Measurements from ENCODE around the gene ZDHHC8. TPM values are rescaled to one million over a fixed set of nuclear protein-coding genes. Genes with fewer than 3 reads are reported as not detected.

ZDHHC8 gene
- total RNA-seq, 1 experiment from 2014 or later, result 51.7 TPM

- Histone ChIP-seq H2BK120ac (ENCODE audit: low read depth, low read length, poor library complexity, severe bottlenecking) (no peak overlapping the region), H3K56ac (ENCODE audit: insufficient read length, low read depth, low read length) (no peak overlapping the region), H2BK5ac (ENCODE audit: insufficient read length, low read length) (no peak overlapping the region), H3K27me3 (ENCODE audit: insufficient read depth, low read length) (no peaks in the 10 kb centered on the region), H2BK15ac (ENCODE audit: low read depth, low read length) (no peak overlapping the region), H3K4ac (ENCODE audit: low read depth, low read length) (no peak overlapping the region), H3K18ac (ENCODE audit: insufficient read length, low read depth, low read length) (no peak overlapping the region), H3K79me2 (ENCODE audit: insufficient read depth, low read length) (no peaks in the 10 kb centered on the region; the same call in 1 of the 2 replicates), H3K27ac (ENCODE audit: insufficient read length, low read depth, low read length) (no peak overlapping the region), H3K4me1 (ENCODE audit: insufficient read depth, low read length) (no peaks in the 10 kb centered on the region), H3K9ac (ENCODE audit: extremely low read depth, insufficient read length, low read length) (no peak overlapping the region), H4K8ac (replicated peaks; ENCODE audit: insufficient read length, low read depth, low read length) (no peak overlapping the region), H3K14ac (ENCODE audit: insufficient read depth, low read length) (no peak overlapping the region), H2AFZ (ENCODE audit: low read length) (no peak overlapping the region), H3K23ac (ENCODE audit: insufficient read length, low read depth, low read length) (no peak overlapping the region), H2AK5ac (ENCODE audit: insufficient read length, low read length) (no peak overlapping the region), H3K4me2 (ENCODE audit: insufficient read depth, insufficient read length, low read length) (no peak overlapping the region), H3K23me2 (ENCODE audit: insufficient read length, low read depth, low read length, poor library complexity, severe bottlenecking) (no peaks in the 10 kb centered on the region), H2BK12ac (ENCODE audit: insufficient read length, low read depth, low read length) (no peak overlapping the region), H3K9me3 (ENCODE audit: control insufficient read depth, low read depth, low read length) (no peaks in the 10 kb centered on the region), H2BK20ac (ENCODE audit: low read depth, low read length, poor library complexity, severe bottlenecking) (no peak overlapping the region), H4K5ac (ENCODE audit: insufficient read length, low read depth, low read length) (no peak overlapping the region), H4K91ac (ENCODE audit: insufficient read length, low read depth, low read length) (no peak overlapping the region), H4K20me1 (ENCODE audit: control insufficient read depth, insufficient read depth, insufficient read length) (peaks cover 3% of the 10 kb centered on the region), H3K79me1 (ENCODE audit: insufficient read depth, low read depth, low read length, poor library complexity, severe bottlenecking) (no peaks in the 10 kb centered on the region), H3T11ph (ENCODE audit: low read length) (no peak overlapping the region)
- Mint-ChIP-seq H3K9me3 (no peaks in the 10 kb centered on the region), H3K36me3 (ENCODE audit: insufficient read depth in 1 of 3, low read depth in 3 of 3) (no peaks in the 10 kb centered on the region; a peak in 2 of 7 replicates), H3K27ac (peak overlapping the region in 2 of 3 experiments; percentile 18 to 44; a peak in 1 of 7 replicates), H3K4me1 (peaks cover 0 to 2% of the 10 kb centered on the region in 2 experiments; a peak in 1 of 4 replicates), H3K27me3 (ENCODE audit: low read depth) (no peaks in the 10 kb centered on the region), H3K4me3 (no peak overlapping the region)
- DNase-seq, result no peak
- WGBS (ENCODE audit: extremely low coverage, insufficient read length, low lambda C conversion rate), result no CpG with 5 or more reads among the region's 4 CpGs
- no peak for TF ChIP-seq CTCF (conservative IDR thresholded peaks at IDR 0.05)
Measured at GRCh38 chr22:20138417-20138738, 6.8 kb downstream of the ZDHHC8 start.
